Measurements from ENCODE around the gene SORCS2.

DNA sequence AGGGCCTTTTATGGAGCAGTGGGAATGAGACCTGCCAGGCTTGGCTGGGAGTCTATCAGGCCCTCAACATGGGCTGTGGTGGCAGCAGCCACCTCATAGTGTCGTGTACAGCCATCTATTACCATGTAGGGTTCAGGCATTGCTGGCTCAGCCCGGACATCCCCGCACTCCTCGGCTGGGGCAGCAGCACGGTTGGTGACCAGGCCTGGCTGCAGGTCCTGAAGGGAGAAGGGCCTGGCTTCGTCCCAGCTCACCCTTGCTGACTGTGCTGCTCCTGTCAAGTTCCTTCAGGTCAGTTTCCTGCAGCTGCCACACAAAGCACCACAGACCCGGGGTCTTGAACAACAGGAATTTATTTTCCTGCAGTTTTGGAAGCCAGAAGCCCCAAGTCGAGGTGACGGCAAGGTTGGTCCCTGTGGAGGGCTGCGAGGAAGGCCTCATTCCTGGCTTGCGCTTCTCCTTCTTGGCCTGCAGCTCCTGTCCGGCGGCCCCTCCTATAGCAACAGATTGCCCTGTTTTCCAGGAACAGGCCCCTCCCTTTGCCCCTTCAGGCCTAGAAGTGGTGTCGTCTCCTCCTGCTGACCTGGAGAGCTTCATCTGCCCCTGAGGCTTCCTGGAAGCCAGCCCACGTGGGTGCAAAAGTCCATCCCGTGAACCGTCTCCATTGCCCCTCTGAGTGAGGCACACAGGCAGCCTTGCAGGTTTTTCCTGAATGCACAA lies 25.2 kb upstream of the SORCS2 start:
- TF ChIP-seq, protein P1, sequence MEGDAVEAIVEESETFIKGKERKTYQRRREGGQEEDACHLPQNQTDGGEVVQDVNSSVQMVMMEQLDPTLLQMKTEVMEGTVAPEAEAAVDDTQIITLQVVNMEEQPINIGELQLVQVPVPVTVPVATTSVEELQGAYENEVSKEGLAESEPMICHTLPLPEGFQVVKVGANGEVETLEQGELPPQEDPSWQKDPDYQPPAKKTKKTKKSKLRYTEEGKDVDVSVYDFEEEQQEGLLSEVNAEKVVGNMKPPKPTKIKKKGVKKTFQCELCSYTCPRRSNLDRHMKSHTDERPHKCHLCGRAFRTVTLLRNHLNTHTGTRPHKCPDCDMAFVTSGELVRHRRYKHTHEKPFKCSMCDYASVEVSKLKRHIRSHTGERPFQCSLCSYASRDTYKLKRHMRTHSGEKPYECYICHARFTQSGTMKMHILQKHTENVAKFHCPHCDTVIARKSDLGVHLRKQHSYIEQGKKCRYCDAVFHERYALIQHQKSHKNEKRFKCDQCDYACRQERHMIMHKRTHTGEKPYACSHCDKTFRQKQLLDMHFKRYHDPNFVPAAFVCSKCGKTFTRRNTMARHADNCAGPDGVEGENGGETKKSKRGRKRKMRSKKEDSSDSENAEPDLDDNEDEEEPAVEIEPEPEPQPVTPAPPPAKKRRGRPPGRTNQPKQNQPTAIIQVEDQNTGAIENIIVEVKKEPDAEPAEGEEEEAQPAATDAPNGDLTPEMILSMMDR (IDR thresholded peaks at IDR 0.05) = no peak
- TF ChIP-seq TAF1 (IDR thresholded peaks at IDR 0.05; ENCODE audit: borderline replicate concordance, low read depth, low read length) = no peak
- TF ChIP-seq CHD2 (IDR thresholded peaks at IDR 0.05; ENCODE audit: low read length, partially characterized antibody) = no peak
- no peak for TF ChIP-seq SMC3 (IDR thresholded peaks at IDR 0.05; ENCODE audit: low read depth, low read length)
- TF ChIP-seq FOXM1 (IDR thresholded peaks at IDR 0.05; ENCODE audit: low read depth) = no peak
- TF ChIP-seq EP300 (IDR thresholded peaks at IDR 0.05; ENCODE audit: borderline replicate concordance in 1 of 2, low read depth in 1 of 2, low read length in 1 of 2) = no peak
- TF ChIP-seq, protein P2, sequence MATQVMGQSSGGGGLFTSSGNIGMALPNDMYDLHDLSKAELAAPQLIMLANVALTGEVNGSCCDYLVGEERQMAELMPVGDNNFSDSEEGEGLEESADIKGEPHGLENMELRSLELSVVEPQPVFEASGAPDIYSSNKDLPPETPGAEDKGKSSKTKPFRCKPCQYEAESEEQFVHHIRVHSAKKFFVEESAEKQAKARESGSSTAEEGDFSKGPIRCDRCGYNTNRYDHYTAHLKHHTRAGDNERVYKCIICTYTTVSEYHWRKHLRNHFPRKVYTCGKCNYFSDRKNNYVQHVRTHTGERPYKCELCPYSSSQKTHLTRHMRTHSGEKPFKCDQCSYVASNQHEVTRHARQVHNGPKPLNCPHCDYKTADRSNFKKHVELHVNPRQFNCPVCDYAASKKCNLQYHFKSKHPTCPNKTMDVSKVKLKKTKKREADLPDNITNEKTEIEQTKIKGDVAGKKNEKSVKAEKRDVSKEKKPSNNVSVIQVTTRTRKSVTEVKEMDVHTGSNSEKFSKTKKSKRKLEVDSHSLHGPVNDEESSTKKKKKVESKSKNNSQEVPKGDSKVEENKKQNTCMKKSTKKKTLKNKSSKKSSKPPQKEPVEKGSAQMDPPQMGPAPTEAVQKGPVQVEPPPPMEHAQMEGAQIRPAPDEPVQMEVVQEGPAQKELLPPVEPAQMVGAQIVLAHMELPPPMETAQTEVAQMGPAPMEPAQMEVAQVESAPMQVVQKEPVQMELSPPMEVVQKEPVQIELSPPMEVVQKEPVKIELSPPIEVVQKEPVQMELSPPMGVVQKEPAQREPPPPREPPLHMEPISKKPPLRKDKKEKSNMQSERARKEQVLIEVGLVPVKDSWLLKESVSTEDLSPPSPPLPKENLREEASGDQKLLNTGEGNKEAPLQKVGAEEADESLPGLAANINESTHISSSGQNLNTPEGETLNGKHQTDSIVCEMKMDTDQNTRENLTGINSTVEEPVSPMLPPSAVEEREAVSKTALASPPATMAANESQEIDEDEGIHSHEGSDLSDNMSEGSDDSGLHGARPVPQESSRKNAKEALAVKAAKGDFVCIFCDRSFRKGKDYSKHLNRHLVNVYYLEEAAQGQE (IDR thresholded peaks at IDR 0.05; ENCODE audit: low read depth, low read length) = no peak
- no peak for TF ChIP-seq POLR2AphosphoS5 (IDR thresholded peaks at IDR 0.05; ENCODE audit: low read depth, low read length)
- no peak for TF ChIP-seq RFX5 (IDR thresholded peaks at IDR 0.05; ENCODE audit: low read length)
- no peak for TF ChIP-seq YY1 (IDR thresholded peaks at IDR 0.05; ENCODE audit: low read depth)
- no peak for TF ChIP-seq RAD21 (IDR thresholded peaks at IDR 0.05; ENCODE audit: low read length)
- TF ChIP-seq NRF1 (IDR thresholded peaks at IDR 0.05; ENCODE audit: low read depth, low read length) = no peak
- TF ChIP-seq, protein P3, sequence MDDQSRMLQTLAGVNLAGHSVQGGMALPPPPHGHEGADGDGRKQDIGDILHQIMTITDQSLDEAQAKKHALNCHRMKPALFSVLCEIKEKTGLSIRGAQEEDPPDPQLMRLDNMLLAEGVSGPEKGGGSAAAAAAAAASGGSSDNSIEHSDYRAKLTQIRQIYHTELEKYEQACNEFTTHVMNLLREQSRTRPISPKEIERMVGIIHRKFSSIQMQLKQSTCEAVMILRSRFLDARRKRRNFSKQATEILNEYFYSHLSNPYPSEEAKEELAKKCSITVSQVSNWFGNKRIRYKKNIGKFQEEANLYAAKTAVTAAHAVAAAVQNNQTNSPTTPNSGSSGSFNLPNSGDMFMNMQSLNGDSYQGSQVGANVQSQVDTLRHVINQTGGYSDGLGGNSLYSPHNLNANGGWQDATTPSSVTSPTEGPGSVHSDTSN (IDR thresholded peaks at IDR 0.05) = no peak

Data from SK-N-SH (cell line).